HEK293 (cell line): ENCODE results near the gene SIRPB2.

ENCODE experiments used
- GLIS2 ChIP-seq: fragments of 450-650 bp; formaldehyde crosslinking; IDR thresholded peaks from 2 replicates; pipeline ENCODE4 v1.5.1; 2016; ENCODE audit warnings: missing biosample characterization, missing genetic modification characterization
- MZF1 ChIP-seq: fragments of 450-650 bp; formaldehyde crosslinking; IDR thresholded peaks from 2 replicates; pipeline ENCODE4 v1.5.1; 2017; ENCODE audit warnings: missing biosample characterization, missing genetic modification characterization, borderline replicate concordance
- SALL2 ChIP-seq: fragments of 450-650 bp; formaldehyde crosslinking; IDR thresholded peaks from 2 replicates; pipeline ENCODE4 v1.5.0; 2017; ENCODE audit warnings: missing biosample characterization, mild to moderate bottlenecking, missing genetic modification characterization, borderline replicate concordance
- ZBTB48 ChIP-seq: fragments of 450-650 bp; formaldehyde crosslinking; IDR thresholded peaks from 2 replicates; pipeline ENCODE4 v1.5.1; 2016; ENCODE audit warnings: missing biosample characterization, missing genetic modification characterization
- ZBTB49 ChIP-seq: fragments of 450-650 bp; formaldehyde crosslinking; IDR thresholded peaks from 2 replicates; pipeline ENCODE4 v1.5.1; 2016; ENCODE audit warnings: missing biosample characterization, missing genetic modification characterization, low read depth
- ZBTB7A ChIP-seq: fragments of 450-650 bp; formaldehyde crosslinking; IDR thresholded peaks from 2 replicates; pipeline ENCODE4 v1.5.1; 2016; ENCODE audit warnings: low read depth, missing biosample characterization, missing genetic modification characterization
- ZFP41 ChIP-seq: fragments of 450-650 bp; formaldehyde crosslinking; IDR thresholded peaks from 2 replicates; pipeline ENCODE4 v1.5.1; 2016; ENCODE audit warnings: missing biosample characterization, missing genetic modification characterization, borderline replicate concordance
- ZNF140 ChIP-seq: fragments of 450-650 bp; formaldehyde crosslinking; IDR thresholded peaks from 2 replicates; pipeline ENCODE4 v1.5.1; 2016; ENCODE audit warnings: missing biosample characterization, missing genetic modification characterization
- ZNF169 ChIP-seq: fragments of 450-650 bp; formaldehyde crosslinking; IDR thresholded peaks from 2 replicates; pipeline ENCODE4 v1.5.1; 2016; ENCODE audit warnings: missing biosample characterization, missing genetic modification characterization
- ZNF239 ChIP-seq: fragments of 450-650 bp; formaldehyde crosslinking; IDR thresholded peaks from 2 replicates; pipeline ENCODE4 v1.5.1; 2016; ENCODE audit warnings: missing biosample characterization, missing genetic modification characterization
- ZNF324 ChIP-seq: fragments of 450-650 bp; formaldehyde crosslinking; IDR thresholded peaks from 2 replicates; pipeline ENCODE4 v1.5.1; 2016; ENCODE audit warnings: missing biosample characterization, missing genetic modification characterization
- ZNF362 ChIP-seq: fragments of 450-650 bp; formaldehyde crosslinking; IDR thresholded peaks from 2 replicates; pipeline ENCODE4 v1.5.1; 2016; ENCODE audit warnings: missing biosample characterization, missing genetic modification characterization
- ZNF544 ChIP-seq: fragments of 450-650 bp; formaldehyde crosslinking; IDR thresholded peaks from 2 replicates; pipeline ENCODE4 v1.5.0; 2017; ENCODE audit warnings: missing biosample characterization, missing genetic modification characterization
- ZNF549 ChIP-seq: fragments of 450-650 bp; IDR thresholded peaks from 2 replicates; pipeline ENCODE4 v1.5.1; 2018; ENCODE audit warnings: missing biosample characterization, missing genetic modification characterization, mild to moderate bottlenecking, inconsistent platforms, moderate library complexity
- ZNF571 ChIP-seq: fragments of 450-650 bp; formaldehyde crosslinking; IDR thresholded peaks from 2 replicates; pipeline ENCODE4 v1.5.0; 2017; ENCODE audit warnings: missing biosample characterization, missing genetic modification characterization
- ZNF658 ChIP-seq: fragments of 450-650 bp; formaldehyde crosslinking; IDR thresholded peaks from 2 replicates; pipeline ENCODE4; 2016; ENCODE audit warnings: missing biosample characterization, missing genetic modification characterization
- ZNF707 ChIP-seq: fragments of 450-650 bp; formaldehyde crosslinking; IDR thresholded peaks from 2 replicates; pipeline ENCODE4 v1.5.1; 2016; ENCODE audit warnings: missing biosample characterization, missing genetic modification characterization
- ZNF747 ChIP-seq: fragments of 450-650 bp; formaldehyde crosslinking; IDR thresholded peaks from 2 replicates; pipeline ENCODE4 v1.5.1; 2016; ENCODE audit warnings: missing biosample characterization, missing genetic modification characterization
- ZNF785 ChIP-seq: fragments of 450-650 bp; formaldehyde crosslinking; IDR thresholded peaks from 2 replicates; pipeline ENCODE4 v1.5.1; 2016; ENCODE audit warnings: missing biosample characterization, missing genetic modification characterization
- ZNF830 ChIP-seq: fragments of 450-650 bp; IDR thresholded peaks from 2 replicates; pipeline ENCODE4 v1.5.0; 2018; ENCODE audit warnings: missing biosample characterization, missing genetic modification characterization, low read depth, mild to moderate bottlenecking, moderate library complexity
- ZSCAN23 ChIP-seq: fragments of 450-650 bp; formaldehyde crosslinking; IDR thresholded peaks from 2 replicates; pipeline ENCODE4 v1.5.1; 2016; ENCODE audit warnings: missing biosample characterization, missing genetic modification characterization
- ZSCAN30 ChIP-seq: fragments of 450-650 bp; IDR thresholded peaks from 2 replicates; pipeline ENCODE4 v1.5.1; 2018; ENCODE audit warnings: missing biosample characterization, mild to moderate bottlenecking, missing genetic modification characterization, moderate library complexity
- TF ChIP-seq, protein P1 (sequence below): fragments of 450-650 bp; formaldehyde crosslinking; IDR thresholded peaks from 2 replicates; pipeline ENCODE4 v1.5.1; 2016; ENCODE audit warnings: missing biosample characterization, missing genetic modification characterization
- TF ChIP-seq, protein P2 (sequence below): fragments of 450-650 bp; formaldehyde crosslinking; IDR thresholded peaks from 2 replicates; pipeline ENCODE4 v1.5.1; 2016; ENCODE audit warnings: missing biosample characterization, missing genetic modification characterization
- TF ChIP-seq, protein P3 (sequence below): fragments of 450-650 bp; formaldehyde crosslinking; conservative IDR thresholded peaks from 2 replicates; pipeline ENCODE4 v1.5.1; 2016; ENCODE audit warnings: low read depth, missing biosample characterization, missing genetic modification characterization
- TF ChIP-seq, protein P4 (sequence below): fragments of 450-650 bp; formaldehyde crosslinking; IDR thresholded peaks from 2 replicates; pipeline ENCODE4 v1.5.1; 2016; ENCODE audit warnings: missing biosample characterization, missing genetic modification characterization

Gene SIRPB2

GRCh38 chr20:1469925-1470571 lies 21.2 kb downstream of the SIRPB2 start (continued):
- TF ChIP-seq ZNF362 = no peak
- TF ChIP-seq, protein P1, sequence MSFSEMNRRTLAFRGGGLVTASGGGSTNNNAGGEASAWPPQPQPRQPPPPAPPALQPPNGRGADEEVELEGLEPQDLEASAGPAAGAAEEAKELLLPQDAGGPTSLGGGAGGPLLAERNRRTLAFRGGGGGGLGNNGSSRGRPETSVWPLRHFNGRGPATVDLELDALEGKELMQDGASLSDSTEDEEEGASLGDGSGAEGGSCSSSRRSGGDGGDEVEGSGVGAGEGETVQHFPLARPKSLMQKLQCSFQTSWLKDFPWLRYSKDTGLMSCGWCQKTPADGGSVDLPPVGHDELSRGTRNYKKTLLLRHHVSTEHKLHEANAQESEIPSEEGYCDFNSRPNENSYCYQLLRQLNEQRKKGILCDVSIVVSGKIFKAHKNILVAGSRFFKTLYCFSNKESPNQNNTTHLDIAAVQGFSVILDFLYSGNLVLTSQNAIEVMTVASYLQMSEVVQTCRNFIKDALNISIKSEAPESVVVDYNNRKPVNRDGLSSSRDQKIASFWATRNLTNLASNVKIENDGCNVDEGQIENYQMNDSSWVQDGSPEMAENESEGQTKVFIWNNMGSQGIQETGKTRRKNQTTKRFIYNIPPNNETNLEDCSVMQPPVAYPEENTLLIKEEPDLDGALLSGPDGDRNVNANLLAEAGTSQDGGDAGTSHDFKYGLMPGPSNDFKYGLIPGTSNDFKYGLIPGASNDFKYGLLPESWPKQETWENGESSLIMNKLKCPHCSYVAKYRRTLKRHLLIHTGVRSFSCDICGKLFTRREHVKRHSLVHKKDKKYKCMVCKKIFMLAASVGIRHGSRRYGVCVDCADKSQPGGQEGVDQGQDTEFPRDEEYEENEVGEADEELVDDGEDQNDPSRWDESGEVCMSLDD (tag by site-specific recombination) = no peak
- TF ChIP-seq ZNF571 (tag by site-specific recombination) = no peak
- no peak for TF ChIP-seq ZNF747 (tag by site-specific recombination)
- peak; percentile 69; the same call in 1 of the 2 replicates for TF ChIP-seq ZSCAN30 (tag by site-specific recombination)
- no peak for TF ChIP-seq GLIS2 (tag by site-specific recombination)
- no peak for TF ChIP-seq ZNF830 (tag by site-specific recombination)
- no peak for TF ChIP-seq ZFP41 (tag by site-specific recombination)
- TF ChIP-seq ZNF707 (tag by site-specific recombination) = no peak
- no peak for TF ChIP-seq ZNF544 (tag by site-specific recombination)
- TF ChIP-seq ZBTB48 = peak; percentile 81
- TF ChIP-seq ZNF324 (tag by site-specific recombination) = no peak
- TF ChIP-seq, protein P2, sequence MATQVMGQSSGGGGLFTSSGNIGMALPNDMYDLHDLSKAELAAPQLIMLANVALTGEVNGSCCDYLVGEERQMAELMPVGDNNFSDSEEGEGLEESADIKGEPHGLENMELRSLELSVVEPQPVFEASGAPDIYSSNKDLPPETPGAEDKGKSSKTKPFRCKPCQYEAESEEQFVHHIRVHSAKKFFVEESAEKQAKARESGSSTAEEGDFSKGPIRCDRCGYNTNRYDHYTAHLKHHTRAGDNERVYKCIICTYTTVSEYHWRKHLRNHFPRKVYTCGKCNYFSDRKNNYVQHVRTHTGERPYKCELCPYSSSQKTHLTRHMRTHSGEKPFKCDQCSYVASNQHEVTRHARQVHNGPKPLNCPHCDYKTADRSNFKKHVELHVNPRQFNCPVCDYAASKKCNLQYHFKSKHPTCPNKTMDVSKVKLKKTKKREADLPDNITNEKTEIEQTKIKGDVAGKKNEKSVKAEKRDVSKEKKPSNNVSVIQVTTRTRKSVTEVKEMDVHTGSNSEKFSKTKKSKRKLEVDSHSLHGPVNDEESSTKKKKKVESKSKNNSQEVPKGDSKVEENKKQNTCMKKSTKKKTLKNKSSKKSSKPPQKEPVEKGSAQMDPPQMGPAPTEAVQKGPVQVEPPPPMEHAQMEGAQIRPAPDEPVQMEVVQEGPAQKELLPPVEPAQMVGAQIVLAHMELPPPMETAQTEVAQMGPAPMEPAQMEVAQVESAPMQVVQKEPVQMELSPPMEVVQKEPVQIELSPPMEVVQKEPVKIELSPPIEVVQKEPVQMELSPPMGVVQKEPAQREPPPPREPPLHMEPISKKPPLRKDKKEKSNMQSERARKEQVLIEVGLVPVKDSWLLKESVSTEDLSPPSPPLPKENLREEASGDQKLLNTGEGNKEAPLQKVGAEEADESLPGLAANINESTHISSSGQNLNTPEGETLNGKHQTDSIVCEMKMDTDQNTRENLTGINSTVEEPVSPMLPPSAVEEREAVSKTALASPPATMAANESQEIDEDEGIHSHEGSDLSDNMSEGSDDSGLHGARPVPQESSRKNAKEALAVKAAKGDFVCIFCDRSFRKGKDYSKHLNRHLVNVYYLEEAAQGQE (tag by site-specific recombination) = no peak
- TF ChIP-seq ZNF785 (tag by site-specific recombination) = no peak
- TF ChIP-seq ZNF549 (tag by site-specific recombination) = no peak
- TF ChIP-seq ZBTB7A (tag by site-specific recombination) = no peak
- TF ChIP-seq ZSCAN23 (tag by site-specific recombination) = no peak
- TF ChIP-seq ZNF169 (tag by site-specific recombination) = no peak
- TF ChIP-seq ZNF140 (tag by site-specific recombination) = no peak
- no peak for TF ChIP-seq SALL2 (tag by site-specific recombination)
- TF ChIP-seq ZNF658 = no peak
- TF ChIP-seq, protein P3, sequence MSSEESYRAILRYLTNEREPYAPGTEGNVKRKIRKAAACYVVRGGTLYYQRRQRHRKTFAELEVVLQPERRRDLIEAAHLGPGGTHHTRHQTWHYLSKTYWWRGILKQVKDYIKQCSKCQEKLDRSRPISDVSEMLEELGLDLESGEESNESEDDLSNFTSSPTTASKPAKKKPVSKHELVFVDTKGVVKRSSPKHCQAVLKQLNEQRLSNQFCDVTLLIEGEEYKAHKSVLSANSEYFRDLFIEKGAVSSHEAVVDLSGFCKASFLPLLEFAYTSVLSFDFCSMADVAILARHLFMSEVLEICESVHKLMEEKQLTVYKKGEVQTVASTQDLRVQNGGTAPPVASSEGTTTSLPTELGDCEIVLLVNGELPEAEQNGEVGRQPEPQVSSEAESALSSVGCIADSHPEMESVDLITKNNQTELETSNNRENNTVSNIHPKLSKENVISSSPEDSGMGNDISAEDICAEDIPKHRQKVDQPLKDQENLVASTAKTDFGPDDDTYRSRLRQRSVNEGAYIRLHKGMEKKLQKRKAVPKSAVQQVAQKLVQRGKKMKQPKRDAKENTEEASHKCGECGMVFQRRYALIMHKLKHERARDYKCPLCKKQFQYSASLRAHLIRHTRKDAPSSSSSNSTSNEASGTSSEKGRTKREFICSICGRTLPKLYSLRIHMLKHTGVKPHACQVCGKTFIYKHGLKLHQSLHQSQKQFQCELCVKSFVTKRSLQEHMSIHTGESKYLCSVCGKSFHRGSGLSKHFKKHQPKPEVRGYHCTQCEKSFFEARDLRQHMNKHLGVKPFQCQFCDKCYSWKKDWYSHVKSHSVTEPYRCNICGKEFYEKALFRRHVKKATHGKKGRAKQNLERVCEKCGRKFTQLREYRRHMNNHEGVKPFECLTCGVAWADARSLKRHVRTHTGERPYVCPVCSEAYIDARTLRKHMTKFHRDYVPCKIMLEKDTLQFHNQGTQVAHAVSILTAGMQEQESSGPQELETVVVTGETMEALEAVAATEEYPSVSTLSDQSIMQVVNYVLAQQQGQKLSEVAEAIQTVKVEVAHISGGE = no peak
- no peak for TF ChIP-seq ZNF239 (tag by site-specific recombination)
- no peak for TF ChIP-seq MZF1 (tag by site-specific recombination)
- TF ChIP-seq ZBTB49 (tag by site-specific recombination) = no peak
- TF ChIP-seq, protein P4, sequence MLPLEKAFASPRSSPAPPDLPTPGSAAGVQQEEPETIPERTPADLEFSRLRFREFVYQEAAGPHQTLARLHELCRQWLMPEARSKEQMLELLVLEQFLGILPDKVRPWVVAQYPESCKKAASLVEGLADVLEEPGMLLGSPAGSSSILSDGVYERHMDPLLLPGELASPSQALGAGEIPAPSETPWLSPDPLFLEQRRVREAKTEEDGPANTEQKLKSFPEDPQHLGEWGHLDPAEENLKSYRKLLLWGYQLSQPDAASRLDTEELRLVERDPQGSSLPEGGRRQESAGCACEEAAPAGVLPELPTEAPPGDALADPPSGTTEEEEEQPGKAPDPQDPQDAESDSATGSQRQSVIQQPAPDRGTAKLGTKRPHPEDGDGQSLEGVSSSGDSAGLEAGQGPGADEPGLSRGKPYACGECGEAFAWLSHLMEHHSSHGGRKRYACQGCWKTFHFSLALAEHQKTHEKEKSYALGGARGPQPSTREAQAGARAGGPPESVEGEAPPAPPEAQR (tag by site-specific recombination) = no peak
